ENCODE measurements around the gene CHIA.

CHIA gene

GRCh38 chr1:111270771-111271463 is 19.7 kb upstream of the CHIA start:
- H3K27me3 ChIP-seq (ENCODE audit: control insufficient read depth, insufficient read depth, low read length), result peaks cover 4% of the 10 kb centered on the region
- H3K36me3 ChIP-seq (ENCODE audit: control insufficient read depth, insufficient read depth, low read length), result no peaks in the 10 kb centered on the region
- H3K9ac ChIP-seq (ENCODE audit: low read depth, low read length), result no peak overlapping the region
- peaks cover 6% of the 10 kb centered on the region for H3K4me1 ChIP-seq (ENCODE audit: control insufficient read depth, insufficient read depth, low read length)
- no peaks in the 10 kb centered on the region for H3K9me3 ChIP-seq (ENCODE audit: control insufficient read depth, insufficient read depth, low read length)
- H3K4me3 ChIP-seq (ENCODE audit: low read depth, low read length), result peak overlapping the region; percentile 59

- Histone ChIP-seq H3K4me3 (ENCODE audit: low read depth, low read length) (peak overlapping the region; percentile 59), H3K36me3 (ENCODE audit: control insufficient read depth, insufficient read depth, low read length) (no peaks in the 10 kb centered on the region), H3K27me3 (ENCODE audit: control insufficient read depth, insufficient read depth, low read length) (peaks cover 4% of the 10 kb centered on the region), H3K9me3 (ENCODE audit: control insufficient read depth, insufficient read depth, low read length) (no peaks in the 10 kb centered on the region), H3K4me1 (ENCODE audit: control insufficient read depth, insufficient read depth, low read length) (peaks cover 6% of the 10 kb centered on the region), H3K9ac (ENCODE audit: low read depth, low read length) (no peak overlapping the region)
These were observed 19.2 kb upstream of the CHIA start for GRCh38 chr1:111271464-111271801.

GRCh38 chr1:111272081-111272480 is 18.6 kb upstream of the CHIA start:
- Histone ChIP-seq H3K9ac (ENCODE audit: low read depth, low read length) (no peak overlapping the region), H3K4me1 (ENCODE audit: control insufficient read depth, insufficient read depth, low read length) (peaks cover 6% of the 10 kb centered on the region), H3K36me3 (ENCODE audit: control insufficient read depth, insufficient read depth, low read length) (no peaks in the 10 kb centered on the region), H3K9me3 (ENCODE audit: control insufficient read depth, insufficient read depth, low read length) (no peaks in the 10 kb centered on the region), H3K4me3 (ENCODE audit: low read depth, low read length) (no peak overlapping the region), H3K27me3 (ENCODE audit: control insufficient read depth, insufficient read depth, low read length) (peaks cover 4% of the 10 kb centered on the region)

GRCh38 chr1:111274653-111275052 is 16.0 kb upstream of the CHIA start:
- Histone ChIP-seq H3K4me3 (ENCODE audit: low read depth, low read length) (no peak overlapping the region), H3K27me3 (ENCODE audit: control insufficient read depth, insufficient read depth, low read length) (peaks cover 4% of the 10 kb centered on the region), H3K9me3 (ENCODE audit: control insufficient read depth, insufficient read depth, low read length) (no peaks in the 10 kb centered on the region), H3K4me1 (ENCODE audit: control insufficient read depth, insufficient read depth, low read length) (peaks cover 6% of the 10 kb centered on the region), H3K36me3 (ENCODE audit: control insufficient read depth, insufficient read depth, low read length) (no peaks in the 10 kb centered on the region), H3K9ac (ENCODE audit: low read depth, low read length) (no peak overlapping the region)

- no peaks in the 10 kb centered on the region for H3K9me3 ChIP-seq (ENCODE audit: control insufficient read depth, insufficient read depth, low read length)
- no peak overlapping the region for H3K4me3 ChIP-seq (ENCODE audit: low read depth, low read length)
- H3K9ac ChIP-seq (ENCODE audit: low read depth, low read length), result no peak overlapping the region
- H3K27me3 ChIP-seq (ENCODE audit: control insufficient read depth, insufficient read depth, low read length), result peaks cover 3% of the 10 kb centered on the region
- H3K4me1 ChIP-seq (ENCODE audit: control insufficient read depth, insufficient read depth, low read length), result peaks cover 6% of the 10 kb centered on the region
- no peaks in the 10 kb centered on the region for H3K36me3 ChIP-seq (ENCODE audit: control insufficient read depth, insufficient read depth, low read length)
These were observed 15.6 kb upstream of the CHIA start for GRCh38 chr1:111275079-111275478.

GRCh38 chr1:111275780-111276433 is 14.7 kb upstream of the CHIA start:
- Histone ChIP-seq H3K27me3 (ENCODE audit: control insufficient read depth, insufficient read depth, low read length) (no peaks in the 10 kb centered on the region), H3K36me3 (ENCODE audit: control insufficient read depth, insufficient read depth, low read length) (no peaks in the 10 kb centered on the region), H3K4me1 (ENCODE audit: control insufficient read depth, insufficient read depth, low read length) (peaks cover 6% of the 10 kb centered on the region), H3K4me3 (ENCODE audit: low read depth, low read length) (no peak overlapping the region), H3K9ac (ENCODE audit: low read depth, low read length) (no peak overlapping the region), H3K9me3 (ENCODE audit: control insufficient read depth, insufficient read depth, low read length) (no peaks in the 10 kb centered on the region)

- Histone ChIP-seq H3K9me3 (ENCODE audit: control insufficient read depth, insufficient read depth, low read length) (no peaks in the 10 kb centered on the region), H3K9ac (ENCODE audit: low read depth, low read length) (no peak overlapping the region), H3K27me3 (ENCODE audit: control insufficient read depth, insufficient read depth, low read length) (no peaks in the 10 kb centered on the region), H3K4me1 (ENCODE audit: control insufficient read depth, insufficient read depth, low read length) (no peaks in the 10 kb centered on the region), H3K36me3 (ENCODE audit: control insufficient read depth, insufficient read depth, low read length) (no peaks in the 10 kb centered on the region), H3K4me3 (ENCODE audit: low read depth, low read length) (no peak overlapping the region)
These were observed 11.5 kb upstream of the CHIA start for GRCh38 chr1:111279144-111279543.

GRCh38 chr1:111280267-111280666 is 10.4 kb upstream of the CHIA start:
- Histone ChIP-seq H3K9ac (ENCODE audit: low read depth, low read length) (no peak overlapping the region), H3K27me3 (ENCODE audit: control insufficient read depth, insufficient read depth, low read length) (no peaks in the 10 kb centered on the region), H3K4me3 (ENCODE audit: low read depth, low read length) (no peak overlapping the region), H3K9me3 (ENCODE audit: control insufficient read depth, insufficient read depth, low read length) (no peaks in the 10 kb centered on the region), H3K36me3 (ENCODE audit: control insufficient read depth, insufficient read depth, low read length) (no peaks in the 10 kb centered on the region), H3K4me1 (ENCODE audit: control insufficient read depth, insufficient read depth, low read length) (no peaks in the 10 kb centered on the region)

- Histone ChIP-seq H3K36me3 (ENCODE audit: control insufficient read depth, insufficient read depth, low read length) (no peaks in the 10 kb centered on the region), H3K4me1 (ENCODE audit: control insufficient read depth, insufficient read depth, low read length) (no peaks in the 10 kb centered on the region), H3K9me3 (ENCODE audit: control insufficient read depth, insufficient read depth, low read length) (no peaks in the 10 kb centered on the region), H3K27me3 (ENCODE audit: control insufficient read depth, insufficient read depth, low read length) (no peaks in the 10 kb centered on the region), H3K9ac (ENCODE audit: low read depth, low read length) (no peak overlapping the region), H3K4me3 (ENCODE audit: low read depth, low read length) (no peak overlapping the region)
These were observed 9.2 kb upstream of the CHIA start for GRCh38 chr1:111281411-111281810.

GRCh38 chr1:111283838-111284237 is 6.8 kb upstream of the CHIA start:
- no peaks in the 10 kb centered on the region for H3K4me1 ChIP-seq (ENCODE audit: control insufficient read depth, insufficient read depth, low read length)
- no peaks in the 10 kb centered on the region for H3K27me3 ChIP-seq (ENCODE audit: control insufficient read depth, insufficient read depth, low read length)
- no peak overlapping the region for H3K4me3 ChIP-seq (ENCODE audit: low read depth, low read length)
- no peak overlapping the region for H3K9ac ChIP-seq (ENCODE audit: low read depth, low read length)
- no peaks in the 10 kb centered on the region for H3K36me3 ChIP-seq (ENCODE audit: control insufficient read depth, insufficient read depth, low read length)
- H3K9me3 ChIP-seq (ENCODE audit: control insufficient read depth, insufficient read depth, low read length), result no peaks in the 10 kb centered on the region

- Histone ChIP-seq H3K9ac (ENCODE audit: low read depth, low read length) (no peak overlapping the region), H3K9me3 (ENCODE audit: control insufficient read depth, insufficient read depth, low read length) (no peaks in the 10 kb centered on the region), H3K4me1 (ENCODE audit: control insufficient read depth, insufficient read depth, low read length) (no peaks in the 10 kb centered on the region)
These were observed 4.8 kb upstream of the CHIA start for GRCh38 chr1:111285879-111286278.

GRCh38 chr1:111286912-111287311 is 3.7 kb upstream of the CHIA start:
- no peaks in the 10 kb centered on the region for H3K27me3 ChIP-seq (ENCODE audit: control insufficient read depth, insufficient read depth, low read length)
- H3K4me3 ChIP-seq (ENCODE audit: low read depth, low read length), result no peak overlapping the region
- no peaks in the 10 kb centered on the region for H3K36me3 ChIP-seq (ENCODE audit: control insufficient read depth, insufficient read depth, low read length)
- no peaks in the 10 kb centered on the region for H3K9me3 ChIP-seq (ENCODE audit: control insufficient read depth, insufficient read depth, low read length)
- no peak overlapping the region for H3K9ac ChIP-seq (ENCODE audit: low read depth, low read length)
- no peaks in the 10 kb centered on the region for H3K4me1 ChIP-seq (ENCODE audit: control insufficient read depth, insufficient read depth, low read length)

More at GRCh38 chr1:111285879-111286278, 4.8 kb upstream of the CHIA start:
- Histone ChIP-seq H3K36me3 (ENCODE audit: control insufficient read depth, insufficient read depth, low read length) (no peaks in the 10 kb centered on the region), H3K27me3 (ENCODE audit: control insufficient read depth, insufficient read depth, low read length) (no peaks in the 10 kb centered on the region), H3K4me3 (ENCODE audit: low read depth, low read length) (no peak overlapping the region)
